GM21381 (cell line): Measurements from ENCODE around the gene CHCHD6.

Experiments
- ATAC-seq: cut with Tn5 transposase; IDR thresholded peaks from one replicate; pipeline ENCODE4 v1.9.1; 2021; ENCODE audit warnings: mild to moderate bottlenecking, moderate library complexity; ENCODE audit not compliant: unreplicated experiment

Gene CHCHD6

GRCh38 chr3:126955004-126955790 lies 251.2 kb downstream of the CHCHD6 start:
- ATAC-seq, result peak; percentile 56

- ATAC-seq, result no peak
Measured at GRCh38 chr3:126956361-126956760, 252.3 kb downstream of the CHCHD6 start.

- ATAC-seq, result no peak
Measured at GRCh38 chr3:126956866-126957650, 253.0 kb downstream of the CHCHD6 start.

- no peak for ATAC-seq
Measured at GRCh38 chr3:126957776-126958637, 254.0 kb downstream of the CHCHD6 start.

GRCh38 chr3:126958638-126959085 lies 254.6 kb downstream of the CHCHD6 start:
- no peak for ATAC-seq

GRCh38 chr3:126959136-126959920 lies 255.3 kb downstream of the CHCHD6 start:
- no peak for ATAC-seq

GRCh38 chr3:126959921-126960603 lies 256.0 kb downstream of the CHCHD6 start:
- ATAC-seq, result no peak

GRCh38 chr3:126960604-126960995 lies 256.6 kb downstream of the CHCHD6 start:
- no peak for ATAC-seq

- ATAC-seq, result no peak
Measured at GRCh38 chr3:126961191-126961790, 257.3 kb downstream of the CHCHD6 start.

GRCh38 chr3:126961791-126962461 lies 257.9 kb downstream of the CHCHD6 start:
- no peak for ATAC-seq

GRCh38 chr3:126962756-126963155 lies 258.7 kb downstream of the CHCHD6 start:
- ATAC-seq, result no peak

GRCh38 chr3:126963261-126964190 lies 259.5 kb downstream of the CHCHD6 start:
- no peak for ATAC-seq

GRCh38 chr3:126964261-126964660 lies 260.2 kb downstream of the CHCHD6 start:
- ATAC-seq, result no peak

GRCh38 chr3:126964950-126965349 lies 260.9 kb downstream of the CHCHD6 start:
- ATAC-seq, result no peak

- ATAC-seq, result no peak
Measured at GRCh38 chr3:126965526-126966080, 261.6 kb downstream of the CHCHD6 start.

GRCh38 chr3:126967386-126967785 lies 263.3 kb downstream of the CHCHD6 start:
- no peak for ATAC-seq
